HFFc6 (cell line): ENCODE data around the gene PBX3. TPM values are rescaled to one million over a fixed set of nuclear protein-coding genes. Genes with fewer than 3 reads are reported as not detected.
A peak's percentile ranks its signal among the peaks of the same experiment; 100 is the strongest.

Experiments
- DNase-seq: peaks from one replicate; pipeline ENCODE4 v3.0.0-alpha.2; 2018
- H3K27ac Mint-ChIP-seq: 2 replicates; pipeline ENCODE4 v1.8.0; 2020; ENCODE audit warnings: mild to moderate bottlenecking, mixed read lengths
- H3K27me3 Mint-ChIP-seq: 2 replicates; pipeline ENCODE4 v1.8.0; 2021; ENCODE audit warnings: mild to moderate bottlenecking, moderate library complexity, mixed read lengths; ENCODE audit not compliant: insufficient read depth
- H3K36me3 Mint-ChIP-seq: 2 replicates; pipeline ENCODE4 v1.8.0; 2021; ENCODE audit warnings: low read depth, mixed read lengths
- H3K4me1 Mint-ChIP-seq: 2 replicates; pipeline ENCODE4 v1.8.0; 2020; ENCODE audit warnings: low read depth, mixed read lengths
- H3K4me3 Mint-ChIP-seq: 2 replicates; pipeline ENCODE4 v1.8.0; 2020; ENCODE audit warnings: mild to moderate bottlenecking, moderate library complexity, mixed read lengths
- H3K9me3 Mint-ChIP-seq: 2 replicates; pipeline ENCODE4 v1.8.0; 2020; ENCODE audit warnings: mild to moderate bottlenecking, mixed read lengths
- total RNA-seq, 6 experiments: library from RNA; stranded (reverse); fragmentation: NEBNext Ultra II Directional; extraction: Animal tissue kit (Norgen Biotek cat#: 25700); gene quantifications; 2 replicates in 1 of 6; 3 replicates in 5 of 6; pipeline ENCODE4 v1.2.3, GENCODE V29; 2021
- TF ChIP-seq, protein P1 (sequence below): fragments of 200-600 bp; sonication (generic); IDR thresholded peaks from 2 replicates; pipeline ENCODE4 v1.5.0; 2021; ENCODE audit warnings: antibody characterized with exemption, mild to moderate bottlenecking

The PBX3 gene
- total RNA-seq, 6 experiments from 2014 or later = 32.2 to 44.3 (median 40.3) TPM

DNA sequence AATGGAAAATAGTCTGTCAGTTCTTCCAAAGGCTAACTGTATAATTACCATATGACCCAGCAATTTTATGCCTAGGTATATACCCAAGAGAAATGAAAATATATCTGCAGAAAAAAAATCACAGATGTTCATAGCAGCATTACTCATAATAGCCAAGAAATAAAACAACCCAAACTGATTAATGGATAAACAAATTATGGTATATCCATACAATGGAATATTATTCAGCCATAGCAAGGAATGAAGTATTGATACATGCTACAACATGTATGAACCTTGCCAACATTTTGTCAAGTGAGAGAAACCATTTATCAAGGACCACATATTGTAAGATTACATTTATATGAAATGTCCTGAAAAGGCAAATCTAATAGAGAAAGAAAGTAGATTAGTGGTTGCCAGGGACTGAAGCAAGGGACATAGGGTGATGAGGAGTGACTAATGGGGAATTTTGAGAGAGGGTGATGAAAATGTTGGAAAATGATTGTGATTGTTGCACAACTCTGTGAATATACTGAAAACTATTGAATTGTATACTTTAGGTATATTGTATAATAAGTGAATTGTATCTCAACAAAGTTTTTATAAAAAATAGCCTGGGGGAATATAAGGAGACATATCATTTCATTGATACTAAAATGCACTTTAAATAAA lies 114.4 kb downstream of the PBX3 start:
- Mint-ChIP-seq H3K36me3 (peaks cover 29% of the 10 kb centered on the region), H3K27me3 (peaks cover 1% of the 10 kb centered on the region; the same call in 1 of the 2 replicates), H3K27ac (peak overlapping the region; percentile 48), H3K4me3 (no peak overlapping the region), H3K4me1 (peaks cover 60% of the 10 kb centered on the region), H3K9me3 (peaks cover 8% of the 10 kb centered on the region; the same call in 1 of the 2 replicates)
- DNase-seq = no peak
- TF ChIP-seq, protein P1, sequence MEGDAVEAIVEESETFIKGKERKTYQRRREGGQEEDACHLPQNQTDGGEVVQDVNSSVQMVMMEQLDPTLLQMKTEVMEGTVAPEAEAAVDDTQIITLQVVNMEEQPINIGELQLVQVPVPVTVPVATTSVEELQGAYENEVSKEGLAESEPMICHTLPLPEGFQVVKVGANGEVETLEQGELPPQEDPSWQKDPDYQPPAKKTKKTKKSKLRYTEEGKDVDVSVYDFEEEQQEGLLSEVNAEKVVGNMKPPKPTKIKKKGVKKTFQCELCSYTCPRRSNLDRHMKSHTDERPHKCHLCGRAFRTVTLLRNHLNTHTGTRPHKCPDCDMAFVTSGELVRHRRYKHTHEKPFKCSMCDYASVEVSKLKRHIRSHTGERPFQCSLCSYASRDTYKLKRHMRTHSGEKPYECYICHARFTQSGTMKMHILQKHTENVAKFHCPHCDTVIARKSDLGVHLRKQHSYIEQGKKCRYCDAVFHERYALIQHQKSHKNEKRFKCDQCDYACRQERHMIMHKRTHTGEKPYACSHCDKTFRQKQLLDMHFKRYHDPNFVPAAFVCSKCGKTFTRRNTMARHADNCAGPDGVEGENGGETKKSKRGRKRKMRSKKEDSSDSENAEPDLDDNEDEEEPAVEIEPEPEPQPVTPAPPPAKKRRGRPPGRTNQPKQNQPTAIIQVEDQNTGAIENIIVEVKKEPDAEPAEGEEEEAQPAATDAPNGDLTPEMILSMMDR = no peak

DNA sequence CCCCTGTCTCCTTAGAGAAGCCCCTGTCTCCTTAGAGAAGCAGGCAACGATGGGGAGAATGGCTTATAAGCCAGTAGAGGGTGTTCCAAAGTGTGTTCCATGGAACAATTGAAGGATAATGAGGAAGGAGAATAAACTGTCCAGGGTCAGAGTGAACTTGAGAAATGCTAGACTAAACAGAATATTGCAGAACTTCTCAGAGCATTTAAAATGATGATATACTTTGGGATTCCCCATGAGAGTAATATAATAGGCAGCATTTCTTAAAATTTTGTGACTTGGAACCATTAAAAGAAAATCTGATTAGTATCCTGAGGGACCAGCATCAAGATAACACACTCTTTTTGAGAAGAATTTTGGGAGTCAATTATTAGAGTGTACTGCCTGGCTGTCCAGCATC lies 116.8 kb downstream of the PBX3 start:
- TF ChIP-seq, protein P1 = no peak
- H3K4me3 Mint-ChIP-seq = no peak overlapping the region
- no peak overlapping the region for H3K27ac Mint-ChIP-seq
- peaks cover 1% of the 10 kb centered on the region; the same call in 1 of the 2 replicates for H3K27me3 Mint-ChIP-seq
- peaks cover 8% of the 10 kb centered on the region; the same call in 1 of the 2 replicates for H3K9me3 Mint-ChIP-seq
- DNase-seq = no peak
- H3K36me3 Mint-ChIP-seq = peaks cover 28% of the 10 kb centered on the region
- H3K4me1 Mint-ChIP-seq = peaks cover 52% of the 10 kb centered on the region

DNA sequence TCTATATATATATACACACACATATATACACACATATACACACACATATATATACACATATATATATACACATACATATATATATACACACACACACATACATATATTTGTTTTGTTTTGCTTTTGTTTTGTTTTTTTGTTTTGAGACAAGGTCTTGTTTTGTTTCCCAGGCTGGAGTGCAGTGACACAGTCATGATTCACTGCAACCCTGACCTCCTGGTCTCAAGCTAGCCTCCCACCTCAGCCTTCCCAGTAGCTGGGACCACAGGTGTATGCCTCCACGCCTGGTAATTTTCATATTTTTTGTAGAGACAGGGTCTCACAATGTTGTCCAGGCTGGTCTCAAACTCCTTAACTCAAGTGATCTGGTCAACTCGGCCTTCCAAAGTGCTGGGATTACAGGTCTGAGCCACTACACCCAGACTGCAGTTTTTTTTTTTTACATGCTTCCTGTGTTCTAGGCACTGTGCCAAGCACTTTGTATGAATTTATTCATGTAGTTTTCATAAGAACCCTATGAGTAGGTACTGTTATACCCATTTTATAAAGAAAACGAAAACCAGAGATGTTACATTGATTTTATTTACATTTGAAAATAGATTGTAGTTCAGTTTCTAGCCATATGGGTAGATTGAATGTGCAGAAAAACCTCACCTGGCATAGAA lies 120.7 kb downstream of the PBX3 start:
- Mint-ChIP-seq H3K4me1 (peaks cover 37% of the 10 kb centered on the region), H3K27me3 (no peaks in the 10 kb centered on the region), H3K4me3 (no peak overlapping the region), H3K27ac (no peak overlapping the region), H3K36me3 (peaks cover 10% of the 10 kb centered on the region), H3K9me3 (no peaks in the 10 kb centered on the region)
- no peak for DNase-seq
- TF ChIP-seq, protein P1 = no peak

DNA sequence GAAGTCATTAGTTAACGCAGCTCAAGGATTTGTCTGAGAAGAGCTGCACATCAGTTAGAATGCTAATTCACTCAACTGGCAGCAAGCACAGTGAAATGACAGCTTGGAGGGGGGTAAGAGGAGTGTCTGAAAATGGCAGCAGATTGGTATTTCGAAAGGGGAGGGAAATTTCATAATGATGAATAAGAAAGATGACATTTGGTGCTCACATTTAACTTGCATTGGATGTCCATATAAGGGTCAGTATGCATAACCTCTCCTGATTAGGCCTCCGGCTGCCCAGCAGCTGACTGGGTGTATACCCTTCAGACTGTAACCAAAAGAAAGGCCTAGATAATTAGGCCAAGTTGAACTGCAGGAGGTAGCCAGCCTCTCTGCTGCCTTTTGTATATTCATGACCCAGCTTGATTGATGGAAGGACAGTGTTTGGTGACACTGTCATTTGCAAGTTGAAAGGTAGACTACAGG lies 131.0 kb downstream of the PBX3 start:
- H3K4me3 Mint-ChIP-seq = no peak overlapping the region
- H3K27ac Mint-ChIP-seq = peak overlapping the region; percentile 4; the same call in 1 of the 2 replicates
- peaks cover 36% of the 10 kb centered on the region for H3K4me1 Mint-ChIP-seq
- no peaks in the 10 kb centered on the region; the same call in 1 of the 2 replicates for H3K27me3 Mint-ChIP-seq
- H3K9me3 Mint-ChIP-seq = no peaks in the 10 kb centered on the region
- H3K36me3 Mint-ChIP-seq = peaks cover 15% of the 10 kb centered on the region
- TF ChIP-seq, protein P1 = no peak
- DNase-seq = no peak

DNA sequence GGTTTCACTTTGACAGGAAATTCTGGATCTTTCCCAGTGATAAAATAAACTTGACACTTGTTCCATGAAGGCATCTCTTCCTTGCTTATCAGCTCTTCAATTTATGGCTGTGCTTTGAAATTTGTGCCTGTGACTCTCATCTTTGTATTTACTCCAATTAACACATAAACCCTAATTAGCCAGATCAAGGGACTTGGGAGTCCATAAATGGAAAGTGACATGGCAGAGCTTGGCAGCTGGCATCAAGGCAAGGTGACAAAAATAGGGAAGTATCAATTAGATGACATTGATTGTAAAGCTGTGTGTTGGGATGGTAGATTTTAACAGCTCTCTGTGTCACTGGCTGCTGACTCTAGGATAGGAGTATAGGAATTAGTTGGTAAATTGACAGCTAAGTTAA lies 133.9 kb downstream of the PBX3 start:
- TF ChIP-seq, protein P1 = no peak

More for the DNA sequence above, 133.9 kb downstream of the PBX3 start:
- Mint-ChIP-seq H3K27me3 (no peaks in the 10 kb centered on the region; the same call in 1 of the 2 replicates), H3K4me1 (peaks cover 49% of the 10 kb centered on the region), H3K9me3 (no peaks in the 10 kb centered on the region), H3K4me3 (no peak overlapping the region), H3K27ac (no peak overlapping the region), H3K36me3 (peaks cover 15% of the 10 kb centered on the region)
- DNase-seq = no peak
